Stimulated activated CD8-positive, alpha-beta memory T cell treated with anti-CD3 and anti-CD28 coated beads, Interleukin-15, amount 100 ng/mL, for 24 hours (primary cell): ENCODE measurements around the gene ATXN7L2.
"Not testable (repeated sequence)": the region's sequence is repeated elsewhere in the genome, so short reads cannot be mapped to it uniquely, and the experiment has no call there.

Experiments
- DNase-seq: peaks from one replicate; pipeline ENCODE4 v3.0.0-alpha.2; 2020; ENCODE audit warnings: low read depth

ATXN7L2 gene

GRCh38 chr1:109483672-109484518 is at the start of gene ATXN7L2:
TSS of gene ATXN7L2 (plus strand) at chr1:109483905. CDS start at chr1:109483954, 49 bp downstream.
- peak; percentile 78 for DNase-seq

GRCh38 chr1:109434484-109434883 is 49.2 kb upstream of the ATXN7L2 start:
- DNase-seq: no peak

- DNase-seq: no peak
Measured at GRCh38 chr1:109438798-109439297, 44.9 kb upstream of the ATXN7L2 start.

GRCh38 chr1:109441069-109441468 is 42.6 kb upstream of the ATXN7L2 start:
- no peak for DNase-seq

GRCh38 chr1:109443476-109443875 is 40.2 kb upstream of the ATXN7L2 start:
- no peak for DNase-seq

- DNase-seq: no peak
Measured at GRCh38 chr1:109444346-109444745, 39.4 kb upstream of the ATXN7L2 start.

GRCh38 chr1:109445949-109446695 is 37.6 kb upstream of the ATXN7L2 start:
- not testable (repeated sequence) for DNase-seq

GRCh38 chr1:109447524-109447923 is 36.2 kb upstream of the ATXN7L2 start:
- DNase-seq: no peak

- no peak for DNase-seq
Measured at GRCh38 chr1:109454497-109455133, 29.1 kb upstream of the ATXN7L2 start.

GRCh38 chr1:109457819-109458218 is 25.9 kb upstream of the ATXN7L2 start:
- no peak for DNase-seq

- no peak for DNase-seq
Measured at GRCh38 chr1:109466125-109466451, 17.6 kb upstream of the ATXN7L2 start.

- no peak for DNase-seq
Measured at GRCh38 chr1:109466452-109467300, 17.0 kb upstream of the ATXN7L2 start, which contains the start of gene SYPL2. TSS of gene SYPL2 (plus strand) at chr1:109466546. CDS start at chr1:109466844, 298 bp downstream.

GRCh38 chr1:109467301-109467777 is 16.4 kb upstream of the ATXN7L2 start:
- no peak for DNase-seq

- DNase-seq: no peak
Measured at GRCh38 chr1:109468061-109468460, 15.6 kb upstream of the ATXN7L2 start.

- no peak for DNase-seq
Measured at GRCh38 chr1:109468903-109469302, 14.8 kb upstream of the ATXN7L2 start.

- no peak for DNase-seq
Measured at GRCh38 chr1:109470245-109470644, 13.5 kb upstream of the ATXN7L2 start.

GRCh38 chr1:109472779-109473178 is 10.9 kb upstream of the ATXN7L2 start:
- no peak for DNase-seq

- not testable (repeated sequence) for DNase-seq
Measured at GRCh38 chr1:109473284-109474057, 10.2 kb upstream of the ATXN7L2 start.

GRCh38 chr1:109474697-109475096 is 9.0 kb upstream of the ATXN7L2 start:
- DNase-seq: no peak

GRCh38 chr1:109475261-109475660 is 8.4 kb upstream of the ATXN7L2 start:
- no peak for DNase-seq

- DNase-seq: no peak
Measured at GRCh38 chr1:109476825-109477224, 6.9 kb upstream of the ATXN7L2 start.
